ENCODE measurements around the gene SLC22A2.

Gene SLC22A2

GRCh38 chr6:160299559-160299958, 40.9 kb upstream of the SLC22A2 start:
- TF ChIP-seq CTCF (IDR thresholded peaks at IDR 0.05; ENCODE audit: borderline replicate concordance, control extremely low read depth, extremely low read depth, insufficient read depth, missing control alignments) = no peak
- DNase-seq (ENCODE audit: low spot score) = no peak
- in situ Hi-C loops (cut with MboI; ENCODE audit: low sequenced_read_pairs, unreplicated experiment) = no loop called here

- TF ChIP-seq CTCF (IDR thresholded peaks at IDR 0.05; ENCODE audit: borderline replicate concordance, control extremely low read depth, extremely low read depth, insufficient read depth, missing control alignments) = no peak
- in situ Hi-C loops (cut with MboI; ENCODE audit: low sequenced_read_pairs, unreplicated experiment) = no loop called here
- no peak for DNase-seq (ENCODE audit: low spot score)
These were observed 39.5 kb upstream of the SLC22A2 start for GRCh38 chr6:160298121-160298520.

- TF ChIP-seq CTCF (IDR thresholded peaks at IDR 0.05; ENCODE audit: borderline replicate concordance, control extremely low read depth, extremely low read depth, insufficient read depth, missing control alignments) = no peak
- in situ Hi-C loops (cut with MboI; ENCODE audit: low sequenced_read_pairs, unreplicated experiment) = no loop called here
- DNase-seq (ENCODE audit: low spot score) = no peak
These were observed 38.7 kb upstream of the SLC22A2 start for GRCh38 chr6:160297310-160297709.

- no peak for TF ChIP-seq CTCF (IDR thresholded peaks at IDR 0.05; ENCODE audit: borderline replicate concordance, control extremely low read depth, extremely low read depth, insufficient read depth, missing control alignments)
- in situ Hi-C loops (cut with MboI; ENCODE audit: low sequenced_read_pairs, unreplicated experiment) = no loop called here
- no peak for DNase-seq (ENCODE audit: low spot score)
These were observed 35.2 kb upstream of the SLC22A2 start for GRCh38 chr6:160293844-160294243.

GRCh38 chr6:160285541-160286105, 27.0 kb upstream of the SLC22A2 start:
- no peak for DNase-seq (ENCODE audit: low spot score)
- TF ChIP-seq CTCF (IDR thresholded peaks at IDR 0.05; ENCODE audit: borderline replicate concordance, control extremely low read depth, extremely low read depth, insufficient read depth, missing control alignments) = no peak
- in situ Hi-C loops (cut with MboI; ENCODE audit: low sequenced_read_pairs, unreplicated experiment) = no loop called here

- no peak for TF ChIP-seq CTCF (IDR thresholded peaks at IDR 0.05; ENCODE audit: borderline replicate concordance, control extremely low read depth, extremely low read depth, insufficient read depth, missing control alignments)
- DNase-seq (ENCODE audit: low spot score) = no peak
- in situ Hi-C loops (cut with MboI; ENCODE audit: low sequenced_read_pairs, unreplicated experiment) = no loop called here
These were observed 26.0 kb upstream of the SLC22A2 start for GRCh38 chr6:160284575-160284974.

- in situ Hi-C loops (cut with MboI; ENCODE audit: low sequenced_read_pairs, unreplicated experiment) = no loop called here
- DNase-seq (ENCODE audit: low spot score) = no peak
These were observed 23.8 kb upstream of the SLC22A2 start for GRCh38 chr6:160282444-160282843.

More at GRCh38 chr6:160282444-160282843, 23.8 kb upstream of the SLC22A2 start:
- no peak for TF ChIP-seq CTCF (IDR thresholded peaks at IDR 0.05; ENCODE audit: borderline replicate concordance, control extremely low read depth, extremely low read depth, insufficient read depth, missing control alignments)
